ENCODE results near the gene RING1.
A peak's percentile ranks its signal among the peaks of the same experiment; 100 is the strongest.

Gene RING1

DNA sequence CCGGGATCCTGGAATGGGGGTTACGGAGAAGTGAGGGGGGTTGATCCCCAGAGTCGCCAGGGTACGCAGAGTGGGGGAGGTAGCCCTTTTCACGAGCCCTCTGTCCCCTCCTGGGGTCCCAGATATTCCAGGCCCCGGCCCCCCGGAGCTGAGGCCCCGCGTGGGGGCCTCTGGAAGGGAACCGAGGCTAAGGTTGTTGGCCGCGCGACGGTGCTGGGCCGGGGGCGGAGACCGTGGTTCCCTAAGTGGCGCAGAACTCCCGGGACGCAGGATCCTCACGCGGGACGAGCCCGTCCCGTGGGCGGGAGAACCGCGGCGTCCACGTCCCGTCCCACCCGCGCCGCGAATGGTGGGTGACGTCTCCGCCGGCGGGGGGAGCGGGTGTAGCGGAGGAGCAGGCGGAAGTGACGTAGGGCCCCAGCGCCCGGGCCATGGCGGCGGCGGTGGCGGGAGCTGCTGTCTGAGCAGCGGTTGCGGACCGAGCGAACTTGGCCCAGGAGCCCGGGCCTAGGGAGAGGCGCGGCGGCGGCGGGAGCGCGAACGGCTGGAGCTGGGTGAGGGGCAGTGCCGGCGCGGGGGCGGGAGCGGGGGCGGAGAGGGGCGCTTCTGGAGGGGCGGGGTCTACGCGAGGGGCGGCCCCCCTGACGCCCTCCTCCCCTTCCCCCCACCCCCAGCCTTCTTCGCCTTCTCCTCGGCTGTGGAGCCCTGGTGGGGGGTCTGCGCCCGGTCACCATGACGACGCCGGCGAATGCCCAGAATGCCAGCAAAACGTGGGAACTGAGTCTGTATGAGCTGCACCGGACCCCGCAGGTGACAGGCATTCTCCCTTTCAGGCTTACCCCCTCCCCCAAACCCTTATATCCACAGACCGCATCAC, at the start of gene RING1:
TSS of gene RING1 (plus strand) at position 410 of the 877 bp plus-strand sequence. CDS start at position 733, 323 bp downstream.
- peak; percentile 87 for DNase-seq

DNA sequence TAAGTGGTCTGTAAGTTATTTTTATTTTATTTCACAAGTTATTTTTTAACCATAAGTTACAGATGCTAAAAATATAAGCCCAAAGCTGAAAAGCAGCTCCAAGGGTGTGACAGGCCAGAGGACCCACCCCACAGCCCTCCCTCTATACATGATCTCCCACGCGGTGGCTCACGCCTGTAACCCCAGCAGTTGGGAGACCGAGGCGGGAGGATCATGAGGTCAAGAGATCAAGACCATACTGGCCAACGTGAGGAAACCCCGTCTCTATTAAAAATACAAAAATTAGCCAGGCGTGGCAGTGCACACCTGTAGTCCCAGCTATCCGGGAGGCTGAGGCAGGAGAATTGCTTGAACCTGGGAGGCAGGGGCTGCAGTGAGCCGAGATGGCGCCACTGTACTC, 48.2 kb upstream of the RING1 start:
- no peak for DNase-seq

DNA sequence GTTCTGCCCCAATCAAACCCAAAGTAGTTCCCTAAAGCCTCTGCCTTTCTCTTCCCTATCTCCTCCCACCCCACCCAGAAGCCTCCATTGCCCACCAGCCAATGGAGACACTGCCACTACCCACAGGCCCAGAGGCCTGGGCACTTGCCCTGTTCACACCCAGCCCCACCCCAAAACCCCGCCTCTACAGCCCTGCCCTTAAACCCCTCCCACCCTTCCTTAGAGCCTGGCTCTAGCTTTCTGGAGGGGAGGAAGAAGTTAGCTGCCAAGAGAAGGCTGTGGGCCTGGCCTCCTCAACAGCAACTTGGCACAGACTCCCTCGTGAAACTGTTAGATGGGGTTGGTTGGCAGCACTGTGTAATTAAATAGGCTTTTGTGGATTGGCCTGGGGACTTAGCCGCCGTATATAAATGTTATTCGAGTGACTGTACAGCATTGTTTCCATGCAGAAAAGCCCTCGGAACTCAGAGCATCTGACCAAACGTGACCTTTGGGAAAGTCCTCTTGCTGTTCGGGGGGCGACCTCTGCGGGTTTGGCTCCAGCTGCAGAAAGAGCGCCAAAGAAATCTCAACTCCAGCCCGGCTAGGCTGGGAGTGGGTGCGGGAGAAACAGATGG, 47.5 kb upstream of the RING1 start:
- peak; percentile 75 for DNase-seq

DNA sequence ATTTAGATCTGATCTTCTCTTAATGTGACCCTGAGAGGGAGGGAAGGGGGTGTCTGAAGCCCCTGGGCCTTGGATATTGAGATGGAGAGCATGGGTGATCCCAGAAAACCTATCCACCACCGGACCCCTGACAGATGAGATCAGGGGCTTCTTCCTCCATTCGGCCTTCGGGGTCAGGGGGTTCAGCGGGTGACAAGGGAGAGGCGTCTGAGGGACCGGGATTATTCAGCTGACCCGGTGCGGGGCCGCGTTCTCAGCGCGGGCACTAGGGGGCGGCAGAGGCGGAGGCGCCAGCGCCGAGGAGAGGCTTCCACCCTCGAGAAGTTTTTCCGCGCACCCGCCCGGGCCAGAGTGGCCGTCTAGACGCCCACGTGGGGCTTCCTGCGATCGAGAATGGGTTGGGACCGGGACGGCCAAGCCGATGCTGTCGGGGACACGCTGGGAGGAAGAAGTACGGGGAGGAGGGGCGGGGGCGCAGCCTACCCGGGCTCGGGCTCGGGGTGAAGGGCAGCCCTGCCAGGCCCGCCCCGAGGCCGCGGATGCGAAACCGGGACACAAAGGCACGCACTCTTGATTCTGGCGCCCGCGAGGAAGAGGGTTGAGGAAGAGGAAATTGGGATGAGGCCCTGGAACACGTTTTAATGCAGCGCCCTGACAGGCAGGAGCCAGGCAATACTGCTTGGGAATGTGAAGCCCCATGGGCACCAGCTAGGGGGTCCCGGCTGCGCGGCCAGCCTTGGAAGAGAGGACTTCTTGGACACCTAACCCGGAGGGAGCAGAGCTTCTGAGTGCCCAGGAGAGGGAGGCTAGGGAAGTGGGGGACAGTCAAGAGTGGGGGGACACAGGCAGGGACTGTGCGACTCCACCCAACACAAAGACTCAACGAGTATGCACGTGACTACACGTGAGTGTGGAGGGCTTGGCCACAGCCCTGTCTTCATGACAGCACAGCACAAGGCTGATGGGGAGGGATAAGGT, 46.7 kb upstream of the RING1 start:
- peak; percentile 84 for DNase-seq

DNA sequence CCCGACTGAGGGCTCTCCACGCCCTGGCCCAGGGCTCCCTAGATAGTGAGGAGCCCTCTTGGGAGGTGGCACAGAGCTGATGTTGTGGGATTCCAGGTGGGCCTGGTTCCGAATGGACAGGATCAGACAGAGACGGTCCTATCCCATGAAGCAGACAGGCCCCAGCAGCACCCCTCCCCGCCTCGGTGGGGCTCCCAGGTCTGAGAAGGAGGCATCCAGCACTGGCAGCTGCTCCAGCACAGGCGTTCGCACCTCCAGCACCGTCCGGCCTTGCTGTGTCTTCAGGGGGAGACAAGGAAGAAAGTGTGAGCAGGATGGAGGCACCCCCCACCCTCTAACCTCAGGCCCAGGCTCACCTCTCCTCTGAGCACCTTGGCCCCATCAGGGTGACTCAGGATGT, 44.8 kb upstream of the RING1 start:
- DNase-seq, result no peak

DNA sequence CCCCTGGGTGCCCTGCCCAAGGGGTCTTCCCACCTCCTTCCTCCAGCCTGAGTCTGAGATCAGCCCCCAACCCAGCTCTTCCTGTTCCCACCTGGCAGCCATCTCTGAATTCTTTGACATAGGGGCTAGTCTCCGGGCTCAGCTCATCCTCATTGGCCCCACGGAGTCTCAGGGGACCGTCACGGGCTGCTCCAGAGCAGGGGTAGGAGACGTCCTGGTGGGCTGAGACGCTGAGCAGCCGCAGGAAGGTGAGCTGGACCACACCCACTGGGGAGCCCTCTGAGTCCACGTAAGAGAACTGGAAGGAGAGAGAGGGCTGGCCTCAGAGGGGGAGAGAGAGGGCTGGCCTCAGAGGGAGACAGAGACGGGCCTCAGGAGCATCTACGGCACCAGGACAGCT, 44.1 kb upstream of the RING1 start:
- DNase-seq, result no peak

DNA sequence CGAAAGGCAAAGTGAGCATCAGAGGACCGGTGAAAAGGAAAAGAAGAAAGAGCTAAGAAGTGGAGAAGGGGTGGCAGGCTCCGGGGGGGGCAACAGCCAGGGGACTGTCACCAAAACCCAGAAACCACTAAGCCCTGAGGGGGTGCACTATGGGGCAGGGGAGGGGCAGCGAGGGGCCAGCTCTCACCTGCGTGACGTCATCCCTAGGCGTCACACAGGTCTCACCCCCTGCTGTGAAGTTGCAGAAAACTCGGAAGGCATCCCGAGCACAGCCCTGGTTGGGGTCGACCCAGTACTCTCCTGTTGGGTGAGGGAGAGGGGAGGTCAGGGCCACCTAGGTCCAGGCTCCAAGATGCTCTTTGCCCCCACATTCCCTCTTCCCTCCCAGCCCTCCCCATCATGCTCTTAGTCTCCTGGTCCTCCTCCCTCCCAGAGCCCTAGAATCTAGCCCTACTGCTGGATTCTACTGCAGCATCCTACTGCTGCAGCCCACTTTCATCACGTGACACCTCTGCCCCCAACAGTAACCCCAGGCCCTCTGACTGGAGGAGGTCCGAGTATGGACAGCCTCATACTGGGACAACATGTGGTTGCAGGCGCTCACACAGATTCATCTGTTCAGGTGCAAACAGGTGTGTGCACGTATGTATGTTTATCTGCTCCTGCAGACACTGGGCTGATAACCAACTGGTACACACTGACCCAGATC, 43.5 kb upstream of the RING1 start:
- no peak for DNase-seq

DNA sequence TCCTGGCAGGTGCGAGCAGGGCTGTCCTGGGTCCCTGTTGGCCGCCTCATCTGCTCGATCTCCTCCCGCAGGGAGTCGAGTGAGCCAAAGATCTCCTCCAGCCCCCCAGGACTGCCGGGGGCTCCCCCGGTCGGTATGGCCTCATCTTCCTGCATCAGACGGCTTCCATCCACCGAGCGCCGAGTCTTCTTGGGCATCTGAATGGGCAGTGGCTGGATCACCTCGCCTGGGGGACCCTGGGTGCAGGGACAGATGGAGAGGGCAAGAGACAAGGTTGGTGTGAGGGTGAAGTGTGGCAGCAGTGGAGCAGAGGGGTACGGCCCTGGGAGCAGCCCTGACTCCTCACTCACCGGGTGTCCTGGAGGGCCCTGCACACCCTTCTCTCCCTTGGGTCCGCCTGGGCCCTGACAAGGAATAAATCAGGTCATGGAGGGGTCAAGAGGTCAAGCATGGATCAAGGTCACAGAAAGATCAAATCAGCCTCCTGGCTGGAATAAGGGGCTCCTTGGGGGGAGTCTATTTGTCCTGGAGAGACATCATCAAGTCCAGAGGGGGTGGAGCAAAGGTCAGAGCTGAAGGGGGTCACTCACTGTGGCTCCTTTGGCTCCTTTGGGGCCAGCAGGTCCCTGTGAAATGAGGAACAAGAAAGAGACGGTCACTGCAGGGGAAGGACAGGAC, 42.6 kb upstream of the RING1 start:
- no peak for DNase-seq

DNA sequence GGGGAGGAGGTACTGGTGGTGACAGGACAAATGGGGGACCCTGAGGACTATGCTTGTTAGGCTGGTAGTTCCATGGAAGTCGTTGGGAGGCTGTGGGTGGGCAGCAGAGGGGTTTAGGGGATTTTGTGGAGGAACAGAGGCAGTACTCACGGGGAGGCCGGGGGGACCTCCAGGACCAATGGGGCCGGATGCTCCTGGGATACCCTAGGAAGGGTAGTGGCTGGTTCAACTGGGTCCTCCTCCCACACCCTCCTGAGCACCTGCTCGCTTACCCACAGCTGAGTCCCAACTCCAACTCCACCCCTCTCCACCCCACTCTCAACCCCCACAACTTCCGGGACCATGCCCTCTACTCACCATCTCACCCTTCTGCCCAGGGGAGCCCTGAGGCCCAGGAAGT, 41.9 kb upstream of the RING1 start:
- DNase-seq, result no peak

DNA sequence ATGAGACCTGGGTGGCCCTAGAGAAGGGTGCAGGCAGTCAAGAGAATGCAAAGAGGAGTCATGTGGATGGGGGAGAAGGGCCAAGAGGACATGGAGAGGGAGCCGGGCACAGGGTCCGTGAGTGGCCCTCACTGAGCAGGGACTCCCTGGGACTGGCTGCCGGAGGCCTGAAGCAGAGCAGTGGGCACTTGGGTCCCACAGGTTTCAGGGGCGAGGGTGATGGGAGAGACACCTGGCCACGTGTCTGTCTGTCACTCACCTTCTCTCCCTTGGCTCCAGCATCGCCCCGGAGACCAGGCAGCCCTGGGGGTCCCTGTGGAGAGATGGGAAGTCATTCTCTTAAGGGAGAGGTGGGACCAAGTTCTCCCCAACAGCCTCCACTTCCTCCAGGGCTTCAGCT, 41.5 kb upstream of the RING1 start:
- DNase-seq, result no peak

DNA sequence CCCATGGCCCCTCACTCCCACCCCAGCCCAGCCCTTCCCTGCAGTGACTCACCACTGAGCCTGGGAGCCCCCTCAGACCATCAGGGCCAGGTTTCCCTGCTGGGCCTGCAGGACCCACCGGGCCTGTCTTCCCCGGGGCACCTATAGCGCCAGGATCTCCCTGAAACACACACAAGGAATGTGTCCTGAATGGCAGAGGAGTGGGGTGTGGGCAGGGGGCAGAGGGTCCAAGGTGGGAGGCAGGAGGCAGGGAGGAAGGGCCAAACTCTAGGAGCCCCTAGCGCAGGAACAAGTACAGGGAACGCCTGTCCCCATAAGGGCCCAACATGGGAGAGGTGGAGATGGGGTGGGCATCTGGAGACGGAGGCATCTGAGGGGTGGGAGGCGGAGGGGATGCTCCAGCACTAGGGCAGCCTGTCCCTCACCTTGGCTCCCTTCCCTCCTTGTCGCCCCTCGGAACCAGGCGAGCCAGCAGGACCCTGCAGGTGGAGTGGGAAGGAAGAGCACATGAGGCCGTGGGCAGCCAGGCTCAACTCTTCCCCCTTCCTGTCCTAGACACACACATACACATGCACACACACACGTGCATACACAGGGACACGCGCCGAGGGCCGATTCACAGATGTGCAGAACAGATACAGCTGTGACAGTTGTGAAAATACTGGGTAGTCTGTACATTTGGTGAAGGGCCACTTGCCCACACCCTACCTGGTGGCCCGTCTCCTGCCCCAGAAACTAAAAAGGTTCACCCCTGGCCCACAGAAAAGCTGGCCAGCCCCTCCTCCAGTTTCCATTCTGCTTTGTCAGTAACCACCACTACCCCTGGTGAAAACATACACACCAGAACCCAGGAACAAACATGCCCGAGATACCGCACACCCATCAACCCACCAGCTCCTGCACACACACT, 40.7 kb upstream of the RING1 start:
- DNase-seq, result no peak

DNA sequence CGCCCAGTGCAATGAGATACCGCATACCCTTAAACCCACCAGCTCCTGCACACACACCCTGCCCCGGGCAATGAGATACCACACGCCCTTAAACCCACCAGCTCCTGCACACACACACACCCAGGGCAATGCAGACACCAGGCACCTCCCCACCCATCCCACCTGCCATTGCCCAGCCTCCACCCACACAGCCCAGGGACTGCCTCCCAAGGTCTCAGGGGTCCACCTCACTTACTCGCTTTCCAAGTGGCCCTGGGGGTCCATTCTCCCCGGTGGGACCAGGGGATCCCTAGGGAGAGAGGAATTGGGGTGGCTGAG, 40.1 kb upstream of the RING1 start:
- no peak for DNase-seq

DNA sequence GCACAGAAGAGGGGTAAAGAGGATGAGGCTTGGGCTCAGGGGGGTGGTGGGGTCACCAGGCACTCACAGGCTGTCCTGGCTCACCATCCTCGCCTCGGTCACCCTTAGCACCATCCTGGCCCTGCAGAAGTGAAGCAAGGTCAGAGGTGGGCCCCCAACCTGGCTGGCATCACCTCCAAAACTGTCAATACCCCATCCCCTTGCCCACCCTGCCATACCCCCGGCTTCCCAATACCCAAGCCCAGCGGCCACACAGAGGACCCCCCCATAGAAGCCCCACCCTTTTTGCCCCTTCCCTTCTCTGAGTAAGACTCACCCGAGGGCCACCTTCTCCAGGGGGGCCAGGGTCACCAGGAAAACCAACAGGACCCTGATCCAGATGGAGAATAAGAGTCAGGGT, 39.7 kb upstream of the RING1 start:
- DNase-seq, result no peak

DNA sequence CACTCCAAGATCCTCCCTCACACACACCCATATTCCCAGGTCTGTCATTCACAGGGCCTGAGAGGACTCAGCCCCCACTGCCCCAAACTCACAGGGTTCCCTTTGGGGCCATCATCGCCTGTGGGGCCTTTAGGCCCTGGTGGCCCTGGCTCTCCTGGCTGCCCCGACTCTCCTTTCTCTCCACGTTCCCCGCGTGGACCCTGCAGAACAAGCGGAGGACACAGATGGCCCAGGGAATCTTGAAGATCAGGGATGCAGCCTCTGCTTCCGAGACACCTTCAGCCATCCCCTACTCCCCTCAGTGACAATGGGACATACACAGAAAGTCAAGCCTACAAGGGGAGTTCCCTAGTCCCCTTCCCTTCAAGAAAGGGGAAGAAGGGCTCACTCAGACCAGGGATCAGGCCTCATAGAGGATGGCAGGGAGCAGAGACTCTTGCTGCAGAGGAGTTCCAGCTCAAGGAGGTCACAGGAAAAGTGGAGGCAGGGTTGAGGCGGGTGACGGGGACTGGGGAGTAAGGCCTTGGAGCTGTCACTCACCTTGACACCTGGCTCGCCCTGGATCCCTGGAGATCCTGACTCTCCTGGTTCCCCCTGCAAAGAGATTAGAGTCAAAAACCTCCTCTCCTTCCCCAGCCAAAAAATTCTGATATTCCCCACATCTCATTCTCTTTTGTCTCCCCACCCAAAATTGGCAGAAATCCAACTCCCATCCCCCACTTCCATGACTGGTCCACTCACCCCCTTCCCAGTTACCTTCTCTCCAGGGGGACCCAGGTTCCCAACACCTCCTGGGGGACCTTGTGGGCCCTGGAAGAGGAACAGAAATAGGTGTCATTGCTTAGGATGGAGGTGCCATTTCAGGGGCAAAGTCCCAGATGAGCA, 38.8 kb upstream of the RING1 start:
- DNase-seq, result peak; percentile 25

DNA sequence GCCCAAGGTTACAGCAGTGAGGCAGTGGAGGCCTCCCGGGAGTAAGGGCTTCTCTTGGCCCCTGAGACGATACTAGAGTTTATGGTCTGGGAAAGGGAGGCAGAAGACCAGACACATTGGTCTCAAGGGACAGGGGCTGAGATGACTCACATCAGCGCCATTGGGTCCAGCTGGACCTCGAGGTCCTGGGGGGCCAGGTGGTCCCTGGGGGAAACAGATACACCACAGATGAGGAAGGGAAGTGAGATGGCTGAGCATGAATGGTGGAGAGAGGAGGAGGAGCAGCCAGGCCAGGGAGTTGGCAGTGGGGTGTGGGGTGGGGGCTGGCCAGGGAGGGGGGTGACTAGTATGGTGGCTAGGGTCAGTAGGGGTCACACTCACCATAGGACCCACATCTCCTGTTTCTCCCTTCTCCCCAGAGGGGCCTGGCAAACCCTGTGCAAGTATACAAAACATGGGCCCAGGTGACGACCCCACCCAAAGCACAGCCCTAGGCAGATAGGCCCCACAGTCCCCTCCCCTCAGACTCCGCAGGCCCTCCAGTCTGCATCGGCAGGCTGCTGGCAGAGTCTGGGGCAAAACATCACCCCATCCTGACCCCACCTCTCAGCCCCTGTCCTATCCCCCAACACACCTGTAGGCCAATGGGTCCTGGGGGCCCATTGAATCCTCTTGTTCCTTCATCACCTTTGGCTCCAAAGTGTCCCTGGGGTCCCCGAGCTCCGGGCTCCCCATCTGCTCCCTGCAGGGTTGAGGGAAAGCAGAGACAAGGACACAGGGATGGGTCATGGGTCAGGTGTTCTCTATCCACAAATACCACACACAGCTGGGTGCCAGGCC, 37.9 kb upstream of the RING1 start:
- DNase-seq, result no peak

DNA sequence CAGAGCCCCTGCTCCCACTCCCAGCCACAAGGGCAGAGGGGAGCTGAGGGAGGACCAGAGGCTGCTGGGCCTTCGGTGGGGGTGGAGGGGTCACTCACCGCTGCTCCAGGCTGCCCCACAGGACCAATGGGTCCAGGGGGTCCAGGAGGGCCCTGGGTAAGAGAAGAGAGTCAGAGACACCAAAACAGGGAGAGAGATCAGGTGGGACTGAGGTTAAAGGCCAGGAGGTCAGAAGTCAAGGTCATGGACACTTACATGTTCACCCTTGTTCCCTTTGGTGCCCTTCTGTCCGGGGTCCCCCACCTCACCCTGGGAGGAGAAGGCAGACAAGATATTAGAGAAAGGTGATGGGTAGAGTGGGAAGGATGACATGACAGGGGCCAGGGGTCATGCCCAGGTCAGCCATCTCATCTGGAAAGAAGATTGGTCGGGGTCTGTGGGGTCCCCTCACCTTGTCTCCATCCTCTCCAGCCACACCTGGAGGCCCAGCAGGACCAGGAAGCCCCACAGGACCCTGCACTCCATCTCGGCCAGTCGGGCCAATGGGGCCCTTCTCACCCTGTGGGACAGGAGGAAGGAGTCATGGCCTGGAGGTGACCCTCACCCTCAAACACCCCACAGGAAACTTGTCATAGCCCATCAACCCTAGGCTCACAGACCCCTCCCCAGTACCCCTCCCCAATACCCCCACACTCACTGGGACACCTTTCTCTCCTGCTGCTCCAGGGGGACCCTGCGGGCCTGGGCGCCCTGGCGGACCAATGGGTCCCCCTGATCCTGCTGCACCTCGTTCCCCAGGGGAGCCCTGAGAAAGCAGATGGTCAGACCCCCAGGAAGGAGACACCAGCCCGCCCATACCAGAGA, 37.1 kb upstream of the RING1 start:
- no peak for DNase-seq

DNA sequence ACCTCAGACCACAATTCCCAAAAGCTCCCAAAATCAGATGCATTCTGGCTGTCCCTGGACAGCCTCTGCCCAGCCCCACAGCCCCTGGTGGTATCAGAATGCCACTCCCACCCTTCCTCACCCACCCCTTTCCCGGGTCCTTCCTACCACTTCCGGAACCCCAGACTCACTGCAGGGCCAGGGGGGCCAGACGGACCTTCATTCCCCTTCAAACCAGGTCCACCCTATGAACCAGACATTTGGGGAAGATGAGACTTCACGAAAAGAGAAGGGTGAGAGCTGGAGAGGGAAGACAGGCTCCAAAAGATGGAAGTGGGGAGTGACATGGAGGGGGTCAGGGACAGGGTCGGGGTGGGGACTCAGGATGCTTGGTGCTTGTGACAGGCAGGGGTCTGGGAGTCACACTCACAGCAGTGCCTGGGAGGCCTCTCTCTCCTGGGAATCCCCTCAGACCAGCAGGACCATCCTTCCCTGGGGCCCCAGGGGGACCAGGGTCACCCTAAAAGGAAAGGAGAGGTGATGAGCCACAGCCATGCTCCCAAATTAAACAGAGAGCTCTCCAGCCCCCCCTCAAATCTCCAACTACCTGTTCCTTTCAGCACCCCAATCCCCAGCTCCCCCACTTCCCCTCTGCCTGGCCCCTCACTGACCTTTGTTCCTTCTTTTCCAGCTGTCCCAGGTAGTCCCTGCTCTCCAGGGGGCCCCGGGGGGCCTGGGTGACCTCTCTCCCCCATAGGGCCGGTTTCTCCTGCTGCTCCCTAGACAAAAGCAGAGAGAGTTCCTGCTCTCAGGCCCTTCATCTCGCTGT, 36.2 kb upstream of the RING1 start:
- DNase-seq, result no peak
